ENCODE results near the gene IRF2. TPM values are rescaled to one million over a fixed set of nuclear protein-coding genes. Genes with fewer than 3 reads are reported as not detected.

IRF2 gene
- total and polyA plus RNA-seq, 4 donors = 16.4 to 65.8 (median 43.1) TPM

GRCh38 chr4:184441461-184442313, 32.7 kb downstream of the IRF2 start:
- Histone ChIP-seq H3K4me1 (ENCODE audit: control insufficient read depth in 5 of 5, insufficient read depth in 5 of 5, low read length in 5 of 5) (peaks cover 19 to 40% (median 27%) of the 10 kb centered on the region in 5 donors), H3K9ac (ENCODE audit: insufficient read depth in 1 of 2, low read length in 2 of 2) (no peak overlapping the region), H3K4me3 (no peak overlapping the region), H3K9me3 (ENCODE audit: control insufficient read depth in 4 of 4, insufficient read depth in 3 of 4, low read length in 3 of 4) (no peaks in the 10 kb centered on the region), H3K27ac (ENCODE audit: low read depth in 1 of 2, low read length in 1 of 2) (peak overlapping the region; percentile 26 to 48), H3K36me3 (ENCODE audit: control insufficient read depth in 4 of 4, insufficient read depth in 4 of 4, low read length in 4 of 4) (peaks cover 0 to 2% (median 0%) of the 10 kb centered on the region in 4 donors), H3K27me3 (ENCODE audit: control insufficient read depth in 3 of 3, insufficient read depth in 3 of 3, low read length in 2 of 3) (no peaks in the 10 kb centered on the region)
- DNase-seq (peak; percentile 67 to 83 (median 82)), ATAC-seq (ENCODE audit: insufficient read depth, low FRiP score) (no peak)
- WGBS, 2 donors = 41 to 64% methylated on average over 13 of the region's 13 CpGs
- TF ChIP-seq CTCF (IDR thresholded peaks at IDR 0.05; ENCODE audit: control extremely low read depth, extremely low read depth) = no peak

GRCh38 chr4:184440595-184441358, 33.6 kb downstream of the IRF2 start:
- no peak overlapping the region for H3K9ac ChIP-seq (ENCODE audit: insufficient read depth in 1 of 2, low read length in 2 of 2)
- peak overlapping the region in 1 of 2 donors; percentile 57 for H3K27ac ChIP-seq (ENCODE audit: low read depth in 1 of 2, low read length in 1 of 2)
- WGBS, 2 donors = 87 to 91% methylated on average over 8 of the region's 8 CpGs
- peaks cover 0 to 2% (median 0%) of the 10 kb centered on the region in 4 donors for H3K36me3 ChIP-seq (ENCODE audit: control insufficient read depth in 4 of 4, insufficient read depth in 4 of 4, low read length in 4 of 4)
- ATAC-seq (ENCODE audit: insufficient read depth, low FRiP score) (no peak), DNase-seq (no peak)
- H3K4me1 ChIP-seq (ENCODE audit: control insufficient read depth in 5 of 5, insufficient read depth in 5 of 5, low read length in 5 of 5) = peaks cover 19 to 40% (median 27%) of the 10 kb centered on the region in 5 donors
- H3K9me3 ChIP-seq (ENCODE audit: control insufficient read depth in 4 of 4, insufficient read depth in 3 of 4, low read length in 3 of 4) = no peaks in the 10 kb centered on the region
- no peak overlapping the region for H3K4me3 ChIP-seq
- H3K27me3 ChIP-seq (ENCODE audit: control insufficient read depth in 3 of 3, insufficient read depth in 3 of 3, low read length in 2 of 3) = no peaks in the 10 kb centered on the region
- TF ChIP-seq CTCF (IDR thresholded peaks at IDR 0.05; ENCODE audit: control extremely low read depth, extremely low read depth) = no peak

DNA sequence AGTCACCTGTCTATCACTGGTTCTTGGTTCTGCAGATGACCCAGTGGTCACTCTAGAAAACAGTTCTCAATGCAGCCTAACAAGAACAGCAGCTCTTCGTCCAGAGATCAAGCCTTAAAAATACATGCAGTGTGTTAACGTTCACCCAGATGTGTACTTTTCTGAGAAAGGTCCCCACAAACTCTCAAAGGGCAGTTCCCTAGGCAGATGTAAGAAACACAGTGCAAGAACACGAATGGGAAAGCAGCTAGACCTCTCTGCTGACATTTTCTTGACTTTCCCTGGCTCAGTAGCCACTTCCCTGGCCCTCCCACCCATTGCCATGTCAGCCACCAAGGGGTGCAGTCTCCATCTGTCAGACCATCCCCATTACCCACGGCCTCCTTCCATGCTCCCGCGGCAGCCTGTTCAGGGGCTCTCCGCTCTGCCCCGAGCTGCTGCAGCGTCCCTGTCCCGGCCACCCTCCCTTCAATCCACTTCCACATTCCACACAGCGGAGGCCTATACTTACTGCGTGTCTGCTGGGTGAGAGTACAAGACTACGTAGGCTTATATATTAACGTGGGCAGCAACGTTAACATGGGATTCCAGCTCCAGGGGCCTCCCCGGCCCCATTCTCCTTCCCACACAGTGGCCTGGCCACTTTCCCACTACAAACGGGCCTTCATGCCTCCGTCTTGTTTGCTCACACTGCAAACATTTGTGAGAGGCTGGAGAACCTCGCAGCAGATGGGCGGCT, 34.3 kb downstream of the IRF2 start:
- TF ChIP-seq CTCF (IDR thresholded peaks at IDR 0.05; ENCODE audit: control extremely low read depth, extremely low read depth) = no peak
- peak; percentile 67 to 83 (median 72) for DNase-seq
- Histone ChIP-seq H3K36me3 (ENCODE audit: control insufficient read depth in 4 of 4, insufficient read depth in 4 of 4, low read length in 4 of 4) (peaks cover 0 to 2% (median 0%) of the 10 kb centered on the region in 4 donors), H3K4me3 (no peak overlapping the region), H3K9me3 (ENCODE audit: control insufficient read depth in 4 of 4, insufficient read depth in 3 of 4, low read length in 3 of 4) (no peaks in the 10 kb centered on the region), H3K4me1 (ENCODE audit: control insufficient read depth in 5 of 5, insufficient read depth in 5 of 5, low read length in 5 of 5) (peaks cover 19 to 40% (median 25%) of the 10 kb centered on the region in 5 donors), H3K27me3 (ENCODE audit: control insufficient read depth in 3 of 3, insufficient read depth in 3 of 3, low read length in 2 of 3) (no peaks in the 10 kb centered on the region), H3K27ac (ENCODE audit: low read depth in 1 of 2, low read length in 1 of 2) (peak overlapping the region in 1 of 2 donors; percentile 51), H3K9ac (ENCODE audit: insufficient read depth in 1 of 2, low read length in 2 of 2) (no peak overlapping the region)
- peak; percentile 32 for ATAC-seq (ENCODE audit: insufficient read depth, low FRiP score)
- 63 to 74% methylated on average over 20 of the region's 20 CpGs for WGBS, 2 donors
